K562 (cell line): ENCODE results near the gene LRRC47. TPM values are rescaled to one million over a fixed set of nuclear protein-coding genes. Genes with fewer than 3 reads are reported as not detected.

ENCODE experiments used
- CHAMP1 ChIP-seq: fragments of 450-650 bp; IDR thresholded peaks from 2 replicates; pipeline ENCODE4 v1.6.1; 2016; ENCODE audit warnings: mild to moderate bottlenecking
- CHD2 ChIP-seq: IDR thresholded peaks from 2 replicates; pipeline ENCODE4 v1.6.1; 2011; ENCODE audit warnings: low read depth, low read length
- ETV5 ChIP-seq: sonication (generic); formaldehyde crosslinking; IDR thresholded peaks from 2 replicates; pipeline ENCODE4 v1.4.0; 2020; ENCODE audit warnings: low read depth, mild to moderate bottlenecking, missing genetic modification reagents
- EZH2 ChIP-seq: IDR thresholded peaks from 2 replicates; pipeline ENCODE4 v1.6.1; 2012; ENCODE audit warnings: low read depth, mild to moderate bottlenecking, inconsistent platforms, low read length, borderline replicate concordance
- FIP1L1 ChIP-seq: fragments of 200-400 bp; formaldehyde crosslinking; IDR thresholded peaks from 2 replicates; pipeline ENCODE4 v1.6.1; 2018; ENCODE audit warnings: mild to moderate bottlenecking, low read depth, low read length; ENCODE audit not compliant: poor library complexity, severe bottlenecking
- GATAD2B ChIP-seq: fragments of 450-650 bp; IDR thresholded peaks from 2 replicates; pipeline ENCODE4 v1.6.1; 2017; ENCODE audit warnings: mild to moderate bottlenecking, borderline replicate concordance
- HOXB6 ChIP-seq: fragments of 250-450 bp; sonication (Bioruptor Pico); IDR thresholded peaks from 2 replicates; pipeline ENCODE4 v1.5.1; 2022; ENCODE audit warnings: mild to moderate bottlenecking, borderline replicate concordance
- LEF1 ChIP-seq: fragments of 450-650 bp; IDR thresholded peaks from 2 replicates; pipeline ENCODE4 v1.6.1; 2016; ENCODE audit warnings: mild to moderate bottlenecking
- NCOA4 ChIP-seq: fragments of 450-650 bp; IDR thresholded peaks from 2 replicates; pipeline ENCODE4 v1.6.1; 2018; ENCODE audit warnings: mild to moderate bottlenecking; ENCODE audit not compliant: partially characterized antibody
- PCBP1 ChIP-seq: fragments of 200-400 bp; formaldehyde crosslinking; IDR thresholded peaks from 2 replicates; pipeline ENCODE4 v1.6.1; 2018; ENCODE audit warnings: mild to moderate bottlenecking, low read depth, low read length; ENCODE audit not compliant: poor library complexity, severe bottlenecking
- PHF8 ChIP-seq: fragments of 200-600 bp; sonication (generic); IDR thresholded peaks from 2 replicates; pipeline ENCODE4 v1.6.1; 2012; ENCODE audit warnings: mixed run types, mild to moderate bottlenecking, inconsistent platforms, low read length, moderate library complexity, borderline replicate concordance
- RAD21 ChIP-seq, 2 experiments: fragments of 250-450 bp in 1 of 2; fragments of 450-650 bp in 1 of 2; sonication (Bioruptor Pico) in 1 of 2; formaldehyde crosslinking in 1 of 2; IDR thresholded peaks in 1 of 2; conservative IDR thresholded peaks in 1 of 2; 2 replicates each; pipeline versions ENCODE4 v1.4.0 to v1.8.0; 2020 to 2022; ENCODE audit warnings: mild to moderate bottlenecking in 2 of 2, moderate library complexity in 1 of 2
- RBFOX2 ChIP-seq: fragments of 200-400 bp; formaldehyde crosslinking; IDR thresholded peaks from 2 replicates; pipeline ENCODE4 v1.6.1; 2017; ENCODE audit warnings: low read depth, mild to moderate bottlenecking, low read length, moderate library complexity
- RBM17 ChIP-seq: fragments of 200-400 bp; formaldehyde crosslinking; IDR thresholded peaks from 2 replicates; pipeline ENCODE4 v1.6.1; 2017; ENCODE audit warnings: low read depth, mild to moderate bottlenecking, low read length, borderline replicate concordance
- SMAD1 ChIP-seq: fragments of 150-350 bp; IDR thresholded peaks from 2 replicates; pipeline ENCODE4 v1.6.1; 2014; ENCODE audit warnings: low read length, low read depth; ENCODE audit not compliant: partially characterized antibody
- SP1 ChIP-seq: sonication (generic); formaldehyde crosslinking; IDR thresholded peaks from 2 replicates; pipeline ENCODE4 v1.8.1; 2022; ENCODE audit warnings: mild to moderate bottlenecking, missing genetic modification reagents
- TCF7L2 ChIP-seq: fragments of 150-350 bp; IDR thresholded peaks from 2 replicates; pipeline ENCODE4 v1.6.1; 2016; ENCODE audit warnings: low read depth, mild to moderate bottlenecking, low read length, moderate library complexity
- VEZF1 ChIP-seq: fragments of 200-800 bp; sonication (Bioruptor generic); IDR thresholded peaks from 2 replicates; pipeline ENCODE4 v1.6.1; 2017; ENCODE audit warnings: missing genetic modification characterization, missing compliant biosample characterization
- YBX1 ChIP-seq: fragments of 450-650 bp; IDR thresholded peaks from 2 replicates; pipeline ENCODE4 v1.7.1; 2016; ENCODE audit warnings: mild to moderate bottlenecking
- ZFP36 ChIP-seq: fragments of 150-350 bp; IDR thresholded peaks from 2 replicates; pipeline ENCODE4 v1.6.1; 2018; ENCODE audit warnings: low read length, low read depth; ENCODE audit not compliant: partially characterized antibody
- ZHX1 ChIP-seq: fragments of 150-350 bp; conservative IDR thresholded peaks from 2 replicates; pipeline ENCODE4 v1.6.1; 2014; ENCODE audit warnings: low read length
- ZNF134 ChIP-seq: fragments of 250-450 bp; sonication (Bioruptor Pico); conservative IDR thresholded peaks from 2 replicates; pipeline ENCODE4 v1.4.0; 2020
- polyA plus RNA-seq, 8 experiments: library from polyadenylated mRNA; depleted of rRNA in 4 of 8; stranded (reverse) in 5 of 8; unstranded in 3 of 8; fragments of >200 nt; fragmentation: Nextera tagmentation in 2 of 8; fragmentation: Illumina TruSeq in 1 of 8; extraction: Ambion mirVana in 2 of 8; extraction: Trizol in 1 of 8; gene quantifications; 2 replicates each; pipeline versions ENCODE4 v1.2.1 to v1.2.3, GENCODE V29; 2011 to 2014; ENCODE audit warnings: inconsistent platforms in 1 of 8, missing spikeins in 1 of 8
- total RNA-seq, 7 experiments: library from RNA; depleted of rRNA in 6 of 7; stranded (reverse); fragments of >200 nt in 6 of 7; fragmentation: Illumina TruSeq in 2 of 7; extraction: Trizol in 2 of 7; gene quantifications; 2 replicates each; pipeline versions ENCODE4 v1.2.1 to v1.2.3, GENCODE V29; 2011 to 2021; ENCODE audit warnings: low replicate concordance in 1 of 7

Gene LRRC47
- total and polyA plus RNA-seq, 9 of the 15 experiments (the other 6 are each of a cell fraction or from before 2014, with no cell fraction given), result 4.6 to 68.0 (median 35.9) TPM

DNA sequence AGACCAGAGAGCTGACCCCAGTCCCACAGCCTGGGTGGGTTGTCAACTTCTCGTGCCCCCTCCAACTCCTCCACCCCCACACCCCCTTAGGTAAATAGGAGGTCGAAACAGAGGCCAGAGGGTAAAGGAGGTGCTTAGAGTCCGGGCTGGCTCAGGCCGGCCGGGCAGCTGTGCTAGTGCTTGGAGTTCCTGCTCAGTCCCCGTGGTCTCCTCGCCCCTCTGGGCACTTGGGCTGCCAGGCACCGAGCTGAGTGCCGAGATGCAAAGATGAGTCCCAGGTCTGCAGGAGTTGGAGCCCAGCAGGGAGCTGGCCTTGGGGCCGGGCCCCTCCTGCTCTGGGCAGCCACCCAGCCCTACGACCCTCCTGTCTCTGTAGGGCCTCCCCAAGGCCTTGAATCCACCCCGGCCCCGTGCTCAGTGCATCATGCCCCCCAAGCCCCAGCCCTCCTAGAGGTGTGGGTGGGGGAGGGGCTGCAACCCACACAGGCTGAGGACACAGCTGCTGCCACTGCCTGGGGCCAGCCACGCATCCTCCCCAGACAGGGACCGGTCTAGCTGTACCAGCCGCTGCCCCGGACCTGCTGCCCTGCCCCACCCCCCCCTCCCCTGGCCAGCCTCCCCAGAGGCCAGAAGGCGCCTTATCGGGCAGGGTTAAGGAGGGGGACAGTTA, 21.9 kb downstream of the LRRC47 start (continued):
- TF ChIP-seq FIP1L1 (peak; percentile 26), PCBP1 (no peak), ZFP36 (no peak), HOXB6 (CRISPR knock-in tag) (no peak), PHF8 (peak; percentile 9; the same call in 1 of the 2 replicates), ETV5 (CRISPR knock-in tag) (0 out of 2 replicates have a peak, but pooled peaks have one; percentile 16), ZHX1 (no peak), YBX1 (no peak), CHAMP1 (no peak), GATAD2B (peak; percentile 63; the same call in 1 of the 2 replicates), SP1 (no peak), RBFOX2 (no peak; the same call in 1 of the 2 replicates), NCOA4 (no peak), VEZF1 (CRISPR knock-in tag) (peak; percentile 98), LEF1 (0 out of 2 replicates have a peak, but pooled peaks have one; percentile 5), RBM17 (no peak), ZNF134 (CRISPR knock-in tag) (no peak), RAD21 (CRISPR knock-in tag; conservative IDR thresholded peaks at IDR 0.05 in 1 of 2, IDR thresholded peaks at IDR 0.05 in 1 of 2) (no peak), TCF7L2 (no peak), SMAD1 (no peak), CHD2 (0 out of 2 replicates have a peak, but pooled peaks have one; percentile 31), EZH2 (no peak)
